Measurements from ENCODE around the gene C10orf62. TPM values are rescaled to one million over a fixed set of nuclear protein-coding genes. Genes with fewer than 3 reads are reported as not detected.
"Not testable (repeated sequence)": the region's sequence is repeated elsewhere in the genome, so short reads cannot be mapped to it uniquely, and the experiment has no call there.

The C10orf62 gene
- total RNA-seq, 8 experiments from 2014 or later = 0.17 to 2.6 (median 0.31) TPM; not detected in 3

- H3K27ac ChIP-seq = no peak overlapping the region
- H3K4me3 ChIP-seq = no peak overlapping the region
- peak in 2 of 8 experiments; percentile 13 to 34 for ATAC-seq (replicated peaks in 6 of 8)
- WGBS, 10 experiments = no CpG with 5 or more reads among the region's 5 CpGs
- H3K4me1 ChIP-seq (replicated peaks in 1 of 2) = no peaks in the 10 kb centered on the region
- in situ Hi-C loops (cut with MboI; ENCODE audit: low pct_unique_long_range_greater_than_20kb in 2 of 9, low sequenced_read_pairs in 9 of 9, unreplicated experiment in 9 of 9) = loop anchor here in 1 of 9 experiments (25.0 kb wide), 1 partner anchor 109 kb away; no protein-coding TSS in a partner anchor
Observed at GRCh38 chr10:97570789-97571471, 18.6 kb upstream of the C10orf62 start.

GRCh38 chr10:97571622-97572021 lies 17.9 kb upstream of the C10orf62 start:
- 63 to 100% (median 90%) methylated on average over 1 to 3 of the region's 3 CpGs; no CpG with 5 or more reads in 3 of the 10 experiments for WGBS, 10 experiments
- ATAC-seq (replicated peaks in 6 of 8) = no peak
- in situ Hi-C loops (cut with MboI; ENCODE audit: low pct_unique_long_range_greater_than_20kb in 2 of 9, low sequenced_read_pairs in 9 of 9, unreplicated experiment in 9 of 9) = loop anchor here in 1 of 9 experiments (25.0 kb wide), 1 partner anchor 109 kb away; no protein-coding TSS in a partner anchor

DNA sequence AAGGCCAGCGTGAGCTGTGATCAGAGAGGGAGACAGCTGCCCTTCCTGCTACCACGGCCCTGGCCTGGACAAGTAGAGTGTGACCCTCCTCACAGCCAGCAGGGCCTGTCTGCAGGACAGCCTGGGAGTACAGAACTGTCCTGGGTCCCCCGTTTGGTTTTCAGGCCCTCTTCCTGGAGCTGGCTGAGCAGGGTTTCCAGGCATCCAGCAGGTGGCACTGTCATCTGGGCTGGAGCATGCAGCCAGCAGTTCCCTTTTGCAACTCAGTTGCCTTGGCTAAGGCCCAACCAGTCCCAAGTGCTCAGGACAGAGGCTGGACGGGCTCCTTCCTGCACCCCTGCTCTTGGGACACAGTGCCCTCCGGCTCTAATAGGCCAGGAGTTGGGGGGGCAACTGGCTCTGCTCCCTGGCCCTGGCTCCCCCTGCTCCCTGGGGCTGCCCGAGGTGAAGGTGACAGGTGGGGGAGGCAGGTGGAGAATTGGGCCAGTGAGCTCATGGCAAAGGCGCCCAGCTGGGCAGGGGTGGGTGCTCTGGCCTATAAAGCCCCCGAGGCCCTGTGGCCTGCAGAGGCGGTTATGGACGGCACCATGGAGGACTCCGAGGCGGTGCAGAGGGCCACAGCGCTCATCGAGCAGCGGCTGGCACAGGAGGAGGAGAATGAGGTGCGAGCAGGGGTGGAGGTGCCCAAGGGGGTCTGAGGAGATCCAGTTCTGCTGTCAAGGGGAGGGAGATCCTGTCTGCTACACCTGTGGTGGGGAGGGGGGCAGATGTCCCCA lies 17.1 kb upstream of the C10orf62 start, which contains the start of gene ANKRD2:
TSS of gene ANKRD2 (plus strand) at position 566 of the 776 bp plus-strand sequence. CDS start at position 576, 10 bp downstream.
- ATAC-seq (replicated peaks in 6 of 8) = peak; percentile 62 to 94 (median 81)
- WGBS, 10 experiments = 47 to 100% (median 80%) methylated on average over 1 to 6 of the region's 16 CpGs; no CpG with 5 or more reads in 5 of the 10 experiments
- in situ Hi-C loops (cut with MboI; ENCODE audit: low pct_unique_long_range_greater_than_20kb in 2 of 9, low sequenced_read_pairs in 9 of 9, unreplicated experiment in 9 of 9) = loop anchor here in 1 of 9 experiments (25.0 kb wide), 1 partner anchor 110 kb away; no protein-coding TSS in a partner anchor

More at GRCh38 chr10:97571622-97572021, 17.9 kb upstream of the C10orf62 start:
- Histone ChIP-seq H3K4me3 (no peak overlapping the region), H3K4me1 (replicated peaks in 1 of 2) (no peaks in the 10 kb centered on the region), H3K27ac (no peak overlapping the region)

GRCh38 chr10:97573021-97573420 lies 16.5 kb upstream of the C10orf62 start:
- Histone ChIP-seq H3K4me3 (no peak overlapping the region), H3K27ac (no peak overlapping the region), H3K4me1 (replicated peaks in 1 of 2) (no peaks in the 10 kb centered on the region)
- in situ Hi-C loops (cut with MboI; ENCODE audit: low pct_unique_long_range_greater_than_20kb in 2 of 9, low sequenced_read_pairs in 9 of 9, unreplicated experiment in 9 of 9) = loop anchor here in 1 of 9 experiments (25.0 kb wide), 1 partner anchor 111 kb away; no protein-coding TSS in a partner anchor
- WGBS, 10 experiments = 100% methylated on average over 1 to 2 of the region's 2 CpGs; no CpG with 5 or more reads in 8 of the 10 experiments
- ATAC-seq (replicated peaks in 6 of 8) = no peak

More for the DNA sequence above, 17.1 kb upstream of the C10orf62 start, which contains the start of gene ANKRD2:
- no peak within 1 kb of the TSS for H3K4me3 ChIP-seq
- no peaks in the 10 kb centered on the region for H3K4me1 ChIP-seq (replicated peaks in 1 of 2)
- H3K27ac ChIP-seq = no peak within 1 kb of the TSS

DNA sequence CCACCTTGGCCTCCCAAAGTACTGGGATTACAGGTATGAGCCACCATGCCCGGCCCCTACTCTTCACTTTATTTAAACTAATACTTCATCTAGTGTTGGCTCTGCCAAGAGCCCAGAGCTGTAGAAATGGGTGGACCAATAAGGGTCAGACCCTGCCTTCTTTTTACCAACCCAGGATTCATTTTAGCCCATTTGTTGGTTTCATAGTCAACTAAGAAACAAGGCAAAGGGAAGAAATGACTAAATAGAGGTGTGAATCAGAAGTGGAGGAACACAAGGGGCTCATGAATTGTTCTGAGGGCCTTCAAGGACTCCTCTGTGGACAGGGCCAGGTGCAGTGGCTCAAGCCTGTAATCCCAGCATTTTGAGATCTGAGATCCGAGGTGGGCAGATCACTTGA lies 15.8 kb upstream of the C10orf62 start:
- WGBS, 10 experiments = 0 to 100% (median 0%) methylated on average over 1 of the region's 2 CpGs; no CpG with 5 or more reads in 5 of the 10 experiments
- no peak overlapping the region for H3K27ac ChIP-seq
- no peak for ATAC-seq (replicated peaks in 6 of 8)
- in situ Hi-C loops (cut with MboI; ENCODE audit: low pct_unique_long_range_greater_than_20kb in 2 of 9, low sequenced_read_pairs in 9 of 9, unreplicated experiment in 9 of 9) = loop anchor here in 1 of 9 experiments (25.0 kb wide), 1 partner anchor 111 kb away; no protein-coding TSS in a partner anchor
- H3K4me1 ChIP-seq (replicated peaks in 1 of 2) = no peaks in the 10 kb centered on the region
- H3K4me3 ChIP-seq = no peak overlapping the region

DNA sequence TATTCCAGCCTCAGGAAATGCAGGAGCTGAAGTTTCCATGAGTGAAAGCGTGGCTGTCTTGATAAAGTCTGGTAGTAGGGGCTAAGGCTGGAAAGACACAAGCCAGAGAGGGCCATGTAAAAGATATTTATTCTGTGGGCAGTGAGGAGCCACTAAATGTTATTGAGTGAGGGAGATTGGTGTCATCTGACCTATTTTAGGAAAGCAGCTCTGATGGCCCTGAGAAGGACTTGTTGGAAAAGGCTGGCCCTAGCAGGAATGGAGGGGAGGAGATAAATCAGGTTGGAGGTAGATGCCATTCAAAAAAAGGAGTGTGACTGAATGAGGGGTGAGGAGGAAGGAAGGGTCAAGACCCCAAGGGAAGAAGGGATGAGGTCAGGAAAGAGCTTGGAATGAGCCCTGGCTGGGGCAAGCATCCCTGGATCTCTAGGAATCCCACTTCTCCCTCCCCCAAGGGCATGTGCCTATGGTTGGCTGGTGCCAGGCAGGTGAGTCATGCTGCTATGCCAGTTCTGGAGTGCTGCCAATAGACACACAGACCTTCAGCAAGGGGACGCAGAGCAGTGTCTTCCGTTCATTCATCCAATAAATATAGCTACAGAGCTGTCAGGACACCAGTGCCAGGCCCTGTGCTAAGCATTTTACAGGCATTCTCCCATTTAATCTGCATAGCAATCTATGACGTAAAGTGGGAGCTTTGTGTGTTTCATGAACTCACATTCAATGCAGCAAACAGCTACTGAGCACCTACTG lies 15.0 kb upstream of the C10orf62 start:
- H3K4me1 ChIP-seq (replicated peaks in 1 of 2) = no peaks in the 10 kb centered on the region
- H3K27ac ChIP-seq = no peak overlapping the region
- no peak overlapping the region for H3K4me3 ChIP-seq
- WGBS, 10 experiments = 53 to 100% (median 71%) methylated on average over 2 to 3 of the region's 4 CpGs; no CpG with 5 or more reads in 5 of the 10 experiments
- peak in 4 of 8 experiments; percentile 41 to 86 (median 76) for ATAC-seq (replicated peaks in 6 of 8)
- in situ Hi-C loops (cut with MboI; ENCODE audit: low pct_unique_long_range_greater_than_20kb in 2 of 9, low sequenced_read_pairs in 9 of 9, unreplicated experiment in 9 of 9) = loop anchor here in 1 of 9 experiments (25.0 kb wide), 1 partner anchor 112 kb away; no protein-coding TSS in a partner anchor

DNA sequence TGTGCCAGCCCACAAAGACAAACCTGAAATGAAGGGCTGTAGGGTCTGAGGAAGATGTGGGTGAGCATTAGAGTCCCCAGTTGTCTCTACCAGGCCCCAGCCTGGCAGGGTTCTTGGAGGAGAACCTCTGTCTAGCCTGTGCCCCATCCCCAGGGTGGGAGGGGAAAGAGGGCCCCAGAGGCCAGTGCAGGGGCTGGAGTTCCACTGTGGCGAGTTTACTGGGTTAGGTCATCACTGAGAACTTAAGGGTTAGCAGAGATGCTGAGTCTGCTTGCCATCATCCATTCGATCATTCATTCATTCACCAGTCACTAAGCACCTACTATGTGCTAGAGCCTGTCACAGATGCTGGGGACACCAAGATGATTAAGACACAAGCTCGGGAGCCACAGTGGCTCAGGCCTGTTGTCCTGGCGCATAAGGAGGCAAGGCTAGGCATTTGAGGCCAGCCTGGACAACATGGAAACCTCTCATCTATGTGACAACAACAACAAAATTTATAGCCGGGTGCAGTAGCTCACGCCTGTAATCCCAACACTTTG lies 14.3 kb upstream of the C10orf62 start:
- in situ Hi-C loops (cut with MboI; ENCODE audit: low pct_unique_long_range_greater_than_20kb in 2 of 9, low sequenced_read_pairs in 9 of 9, unreplicated experiment in 9 of 9) = no loop called here
- H3K4me1 ChIP-seq (replicated peaks in 1 of 2) = no peaks in the 10 kb centered on the region
- peak in 3 of 8 experiments; percentile 43 to 50 (median 44) for ATAC-seq (replicated peaks in 6 of 8)
- WGBS, 10 experiments = 60 to 100% (median 80%) methylated on average over 1 to 4 of the region's 6 CpGs; no CpG with 5 or more reads in 3 of the 10 experiments
- H3K27ac ChIP-seq = no peak overlapping the region
- H3K4me3 ChIP-seq = no peak overlapping the region

- H3K4me1 ChIP-seq (replicated peaks in 1 of 2); H3K4me3 ChIP-seq; H3K27ac ChIP-seq; in situ Hi-C loops (cut with MboI; ENCODE audit: low pct_unique_long_range_greater_than_20kb in 2 of 9, low sequenced_read_pairs in 9 of 9, unreplicated experiment in 9 of 9); ATAC-seq (replicated peaks in 6 of 8): not testable (repeated sequence)
- 40 to 60% (median 50%) methylated on average over 1 to 5 of the region's 5 CpGs; no CpG with 5 or more reads in 1 of the 10 experiments for WGBS, 10 experiments
Observed at GRCh38 chr10:97576487-97576886, 13.0 kb upstream of the C10orf62 start.

DNA sequence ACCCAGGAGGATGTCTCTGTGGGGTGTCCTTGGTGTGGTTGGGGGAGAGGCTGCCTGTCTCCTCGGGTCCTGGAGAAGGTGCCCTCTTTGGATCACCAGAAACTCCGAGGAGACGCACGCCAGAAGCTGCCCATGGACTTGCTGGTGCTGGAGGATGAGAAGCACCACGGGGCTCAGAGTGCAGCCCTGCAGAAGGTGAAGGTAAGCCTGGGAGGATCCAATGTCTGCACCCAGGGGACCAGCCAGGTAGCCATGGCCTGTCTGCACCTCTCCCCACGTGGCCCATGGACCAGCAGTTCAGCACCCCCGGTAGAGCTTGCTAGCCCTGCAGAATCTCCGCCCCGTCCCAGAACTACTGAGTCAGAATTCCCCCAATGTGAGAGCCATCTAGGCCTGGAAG lies 11.8 kb upstream of the C10orf62 start:
- no peak for ATAC-seq (replicated peaks in 6 of 8)
- 60 to 81% (median 70%) methylated on average over 2 to 7 of the region's 9 CpGs; no CpG with 5 or more reads in 7 of the 10 experiments for WGBS, 10 experiments
- in situ Hi-C loops (cut with MboI; ENCODE audit: low pct_unique_long_range_greater_than_20kb in 2 of 9, low sequenced_read_pairs in 9 of 9, unreplicated experiment in 9 of 9) = no loop called here
- H3K4me3 ChIP-seq = no peak overlapping the region
- H3K4me1 ChIP-seq (replicated peaks in 1 of 2) = no peaks in the 10 kb centered on the region
- H3K27ac ChIP-seq = no peak overlapping the region

DNA sequence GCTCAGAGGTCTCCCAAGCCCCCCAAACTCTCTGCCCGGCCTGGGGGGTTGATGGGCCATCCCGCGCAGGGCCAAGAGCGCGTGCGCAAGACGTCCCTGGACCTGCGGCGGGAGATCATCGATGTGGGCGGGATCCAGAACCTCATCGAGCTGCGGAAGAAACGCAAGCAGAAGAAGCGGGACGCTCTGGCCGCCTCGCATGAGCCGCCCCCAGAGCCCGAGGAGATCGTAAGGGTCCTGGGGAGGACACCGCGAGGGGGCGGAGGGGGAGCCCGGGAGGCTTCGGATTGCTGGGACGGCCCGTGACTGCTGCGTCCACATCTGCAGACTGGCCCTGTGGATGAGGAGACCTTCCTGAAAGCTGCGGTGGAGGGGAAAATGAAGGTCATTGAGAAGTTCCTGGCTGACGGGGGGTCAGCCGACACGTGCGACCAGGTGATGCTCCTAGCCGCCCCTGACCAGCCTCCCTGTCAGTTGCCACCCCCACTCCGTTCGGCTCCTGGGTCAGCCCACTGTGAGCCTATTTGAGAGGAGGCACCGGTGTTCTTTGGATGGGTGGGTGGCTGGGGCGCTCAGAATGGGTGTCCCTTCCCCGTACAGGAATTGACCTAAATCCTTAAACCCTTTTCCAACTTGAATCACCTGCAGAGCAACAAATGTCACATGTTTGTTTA lies 11.2 kb upstream of the C10orf62 start:
- Histone ChIP-seq H3K27ac (no peak overlapping the region), H3K4me1 (replicated peaks in 1 of 2) (no peaks in the 10 kb centered on the region), H3K4me3 (no peak overlapping the region)
- WGBS, 10 experiments = 39 to 95% (median 85%) methylated on average over 4 to 10 of the region's 40 CpGs; no CpG with 5 or more reads in 6 of the 10 experiments
- in situ Hi-C loops (cut with MboI; ENCODE audit: low pct_unique_long_range_greater_than_20kb in 2 of 9, low sequenced_read_pairs in 9 of 9, unreplicated experiment in 9 of 9) = no loop called here
- no peak for ATAC-seq (replicated peaks in 6 of 8)

DNA sequence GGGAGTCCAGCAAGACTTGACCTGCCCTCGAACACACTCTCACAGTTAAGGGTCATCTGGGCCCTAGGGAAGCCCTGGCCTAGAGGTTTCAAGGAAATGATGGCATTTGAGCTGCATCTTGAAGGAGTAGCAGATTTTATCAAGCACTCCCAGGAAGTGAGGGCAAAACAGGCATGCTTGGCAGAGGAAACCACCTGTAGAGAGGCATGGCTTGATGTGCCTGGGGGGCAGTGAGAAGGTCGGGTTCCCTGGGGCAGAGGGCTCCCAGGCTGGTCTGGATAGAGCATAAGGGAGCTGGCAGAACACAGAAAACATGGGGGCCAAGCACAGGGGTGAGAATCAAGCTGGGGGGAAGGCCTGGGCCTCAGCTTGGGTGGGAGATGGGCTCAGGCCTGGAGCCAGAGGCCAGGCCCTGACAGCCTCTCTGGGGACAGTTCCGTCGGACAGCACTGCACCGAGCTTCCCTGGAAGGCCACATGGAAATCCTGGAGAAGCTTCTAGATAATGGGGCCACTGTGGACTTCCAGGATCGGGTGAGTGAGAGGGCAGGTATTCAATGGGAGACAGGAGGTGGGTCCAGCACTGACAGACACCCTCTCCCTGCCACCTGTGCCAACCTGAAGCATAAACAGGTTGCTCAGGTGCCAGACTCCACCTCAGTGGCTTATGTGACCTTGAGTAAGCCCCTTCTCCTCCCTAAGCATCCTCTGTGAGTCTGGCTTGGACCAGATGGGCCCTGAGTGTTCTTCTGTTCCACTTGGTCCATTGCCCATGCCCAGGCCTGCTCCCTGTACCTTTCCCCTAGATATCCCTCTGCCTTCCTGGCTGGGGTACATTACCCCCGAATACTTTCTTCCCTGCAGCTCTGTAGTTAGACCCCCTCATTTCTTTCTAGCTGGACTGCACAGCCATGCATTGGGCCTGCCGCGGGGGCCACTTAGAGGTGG lies 8.8 kb upstream of the C10orf62 start:
- in situ Hi-C loops (cut with MboI; ENCODE audit: low pct_unique_long_range_greater_than_20kb in 2 of 9, low sequenced_read_pairs in 9 of 9, unreplicated experiment in 9 of 9) = no loop called here
- 40 to 93% (median 79%) methylated on average over 1 to 5 of the region's 9 CpGs; no CpG with 5 or more reads in 4 of the 10 experiments for WGBS, 10 experiments
- ATAC-seq (replicated peaks in 6 of 8) = no peak
- Histone ChIP-seq H3K4me3 (no peak overlapping the region), H3K27ac (no peak overlapping the region), H3K4me1 (replicated peaks in 1 of 2) (no peaks in the 10 kb centered on the region)
